Amniotic epithelial cell (primary cell): Measurements from ENCODE around the gene ACAD9.
"Not testable (repeated sequence)": the region's sequence is repeated elsewhere in the genome, so short reads cannot be mapped to it uniquely, and the experiment has no call there.

ENCODE experiments used
- DNase-seq: peaks from one replicate; pipeline ENCODE4 v3.0.0-alpha.2; 2010; ENCODE audit warnings: low read depth

The ACAD9 gene

DNA sequence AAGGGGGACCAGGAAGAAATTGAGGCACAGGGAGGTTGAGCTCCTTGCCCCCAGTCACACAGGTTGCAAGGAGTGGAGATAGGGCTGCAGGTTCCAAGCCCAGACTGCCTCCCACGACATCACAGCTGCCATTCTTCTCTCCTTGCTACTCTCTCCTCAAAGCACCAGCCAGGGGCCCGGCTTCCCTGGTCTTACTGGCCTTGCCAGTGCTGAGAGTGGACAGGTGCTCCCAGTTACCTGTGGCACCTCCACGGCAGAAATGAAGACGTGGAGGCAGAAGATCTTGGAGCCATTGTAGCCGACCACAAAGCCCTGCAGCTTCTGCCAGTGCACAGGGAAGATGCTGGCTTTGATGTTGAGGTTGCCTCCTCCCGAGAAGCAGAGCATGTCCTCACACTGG is 17.9 kb upstream of the ACAD9 start:
- no peak for DNase-seq

DNA sequence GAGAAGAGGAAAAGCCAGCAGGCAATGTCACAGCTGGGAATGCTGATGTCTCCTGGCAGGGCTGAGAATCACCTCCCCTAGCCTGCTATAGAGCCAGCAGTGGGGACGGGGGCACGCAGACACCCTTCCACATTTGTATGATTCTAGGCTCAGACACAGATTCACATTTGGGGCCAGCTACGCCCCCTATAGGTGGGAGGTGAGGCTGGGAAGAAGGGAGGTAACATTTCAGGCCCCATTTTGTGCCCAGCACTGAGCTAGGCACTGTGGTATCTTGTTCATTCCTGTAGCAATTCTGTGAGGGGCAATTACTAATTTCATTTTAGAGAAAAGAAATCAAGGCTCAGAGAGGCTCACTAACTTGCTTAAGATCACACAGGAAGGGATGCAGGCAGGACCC is 15.9 kb upstream of the ACAD9 start:
- DNase-seq, result no peak

DNA sequence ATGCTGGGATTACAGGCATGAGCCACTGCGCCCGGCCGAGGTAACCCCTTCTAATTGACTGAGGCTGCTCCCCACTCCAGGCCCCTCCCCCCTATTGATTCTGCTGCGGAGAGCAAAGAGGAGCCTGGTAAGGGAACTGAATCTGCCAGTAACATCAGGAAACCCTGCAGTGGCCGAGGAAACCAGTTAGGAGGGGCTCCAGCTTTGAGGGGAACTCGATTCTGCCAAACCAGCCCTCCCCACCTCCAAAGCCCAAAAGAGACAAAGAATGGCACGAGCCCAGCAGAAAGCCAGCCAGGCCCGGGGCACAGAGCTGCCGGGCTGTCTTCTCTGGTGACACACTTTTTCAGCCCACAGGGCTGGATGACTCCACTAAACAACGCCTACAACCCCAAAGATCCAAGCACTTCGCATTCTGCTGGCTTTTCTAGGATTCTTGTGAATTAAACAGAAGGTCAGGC is 15.0 kb upstream of the ACAD9 start:
- no peak for DNase-seq

DNA sequence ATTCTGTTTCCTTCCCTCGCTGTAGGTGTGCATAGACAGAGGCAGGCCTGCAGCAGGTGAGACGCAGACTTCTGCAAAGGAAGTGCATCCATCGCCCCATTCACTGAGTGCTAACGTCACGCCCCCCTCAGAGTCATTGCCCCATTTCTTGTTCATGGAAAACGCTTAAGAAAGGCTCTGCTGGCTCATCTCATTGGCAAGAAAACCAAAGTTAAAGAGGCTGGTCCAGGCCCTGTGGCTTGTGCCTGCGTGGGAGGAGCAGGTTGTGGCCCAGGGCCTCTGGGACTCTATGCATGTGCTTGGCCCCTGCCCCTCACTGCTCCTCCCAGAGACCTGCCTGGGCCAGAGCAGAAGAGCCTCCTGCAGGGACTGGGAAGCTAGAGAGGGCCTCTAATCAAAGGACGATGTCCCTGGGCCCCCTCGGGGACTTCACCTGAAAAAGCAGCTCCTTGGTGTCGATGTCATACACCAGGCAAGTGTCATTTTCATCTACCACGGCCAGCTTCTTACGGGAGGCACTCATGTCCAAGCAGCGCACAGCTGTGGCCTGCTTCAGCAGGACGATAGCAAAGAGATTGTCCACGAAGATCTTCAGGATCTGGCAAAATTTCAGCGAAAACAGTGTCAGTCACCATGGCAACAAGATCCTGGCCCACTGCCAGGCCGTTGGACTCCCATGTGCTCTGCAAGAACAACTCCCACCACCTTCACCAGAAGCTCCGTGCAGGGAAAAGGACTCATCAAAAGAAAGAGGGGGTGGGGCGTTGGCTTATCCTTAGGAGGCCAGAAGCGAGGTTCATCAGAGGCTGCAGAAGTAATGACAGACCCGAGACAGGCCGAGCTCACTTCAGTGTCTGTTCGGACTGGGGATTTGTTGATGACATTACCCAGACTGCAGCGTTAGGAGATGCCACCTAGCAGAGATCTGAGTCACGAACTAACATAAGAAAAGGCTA is 14.3 kb upstream of the ACAD9 start:
- DNase-seq, result peak; percentile 78

- DNase-seq, result no peak
Measured at GRCh38 chr3:128867200-128868125, 12.0 kb upstream of the ACAD9 start.

DNA sequence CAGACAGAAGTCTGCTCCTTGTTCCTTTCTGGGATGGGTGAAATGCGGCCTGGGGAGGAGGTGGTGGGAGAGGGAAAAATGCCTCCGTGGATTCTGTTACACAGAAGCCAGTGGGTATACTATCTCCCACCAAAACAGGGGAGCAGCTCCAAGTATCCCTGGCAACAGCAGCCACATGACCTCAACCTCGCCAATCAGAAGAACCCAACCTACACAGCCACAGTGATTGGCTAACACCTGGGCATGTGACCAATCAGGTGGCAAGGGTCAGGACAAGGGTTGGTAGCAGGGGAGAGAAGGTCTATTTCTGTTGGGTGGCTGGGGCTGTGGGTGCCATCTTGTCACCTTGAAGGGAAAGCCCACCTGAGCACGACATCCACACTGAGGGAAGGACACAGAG is 9.1 kb upstream of the ACAD9 start:
- no peak for DNase-seq

DNA sequence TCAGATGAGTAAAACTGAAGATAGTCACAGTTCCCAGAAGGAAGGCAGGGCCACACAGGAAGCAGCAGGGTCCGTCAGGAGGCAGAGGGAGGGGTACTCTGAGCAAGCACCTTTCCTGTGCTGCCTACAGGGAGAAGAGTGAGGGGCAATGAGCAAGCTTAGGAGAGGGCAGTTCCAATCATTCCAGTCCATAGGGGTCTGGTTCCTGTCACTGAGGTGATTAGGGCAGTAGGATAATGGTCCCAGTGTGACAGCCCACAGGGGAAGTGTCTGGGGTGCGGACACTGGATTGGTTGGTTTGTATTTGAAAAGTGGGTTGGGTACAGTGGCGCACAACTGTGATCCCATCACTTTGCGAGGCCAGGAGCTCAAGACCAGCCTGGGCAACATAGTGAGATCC is 7.1 kb upstream of the ACAD9 start:
- no peak for DNase-seq

GRCh38 chr3:128872744-128873143 is 6.7 kb upstream of the ACAD9 start:
- no peak for DNase-seq

DNA sequence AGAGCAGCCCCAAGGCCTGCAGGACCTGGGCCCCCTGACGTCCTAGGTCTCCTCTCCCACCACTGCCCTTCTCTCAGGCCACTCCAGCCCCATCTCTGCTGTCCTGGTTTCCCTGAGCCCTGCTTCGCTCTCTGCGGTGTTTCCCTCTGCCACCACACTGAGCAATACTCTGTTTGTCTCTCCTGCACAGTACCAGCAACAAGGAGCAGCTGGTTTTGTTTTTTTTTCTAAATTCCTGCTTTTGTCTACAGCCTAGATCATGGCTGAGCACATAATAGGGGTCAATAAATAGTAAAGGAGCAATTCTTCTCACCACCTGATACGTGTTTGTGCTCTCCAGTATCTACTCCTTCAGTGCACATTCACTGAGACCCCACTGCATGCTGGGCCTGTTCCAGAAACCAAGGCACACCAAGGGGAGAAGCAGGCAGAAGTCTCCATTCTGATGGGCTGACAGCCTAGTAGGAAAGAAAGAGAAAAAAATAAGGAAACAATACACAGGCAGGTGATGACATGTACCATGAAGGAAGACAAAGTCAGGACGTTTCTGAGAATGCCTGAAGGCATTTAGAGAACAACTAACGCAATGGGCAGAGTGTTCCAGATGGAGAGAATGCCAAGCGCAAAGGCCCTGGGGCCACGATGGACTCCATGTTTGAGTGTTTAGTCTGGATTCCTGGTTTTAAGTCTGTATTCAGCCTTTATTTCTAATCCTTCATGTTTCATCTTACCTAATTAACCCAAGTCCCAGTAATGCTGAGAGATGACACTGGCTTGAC is 6.0 kb upstream of the ACAD9 start:
- no peak for DNase-seq

GRCh38 chr3:128874481-128875180 is 4.8 kb upstream of the ACAD9 start:
- no peak for DNase-seq

DNA sequence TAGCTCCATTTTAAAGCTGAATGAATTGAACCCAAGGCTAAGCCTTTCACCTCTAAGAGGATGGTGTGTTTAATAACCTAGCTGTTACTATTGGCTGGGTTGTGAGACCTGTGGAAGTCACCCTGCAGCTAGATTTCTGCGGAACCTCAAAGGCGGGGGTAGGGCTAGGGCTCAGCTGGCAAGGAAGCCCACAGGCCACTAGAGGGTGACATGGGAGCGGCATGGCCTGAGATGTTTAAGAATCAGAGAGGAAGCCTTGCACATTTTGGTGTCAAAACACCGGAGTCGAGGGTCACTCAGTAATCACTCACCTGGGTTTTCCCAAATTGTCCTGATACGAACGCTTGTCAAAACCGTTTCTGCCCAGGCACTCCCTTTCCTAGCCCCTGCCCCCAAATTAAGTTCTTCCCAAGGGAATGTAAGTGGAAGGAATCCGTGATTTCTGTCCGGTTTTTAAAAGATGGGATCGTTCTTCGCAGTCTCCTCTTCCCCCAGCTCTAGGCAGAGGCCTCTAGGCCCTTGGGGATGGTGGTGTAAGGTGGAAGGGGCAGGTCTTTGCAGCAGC is 3.8 kb upstream of the ACAD9 start:
- no peak for DNase-seq

- DNase-seq, result no peak
Measured at GRCh38 chr3:128878011-128878457, 1.4 kb upstream of the ACAD9 start.

DNA sequence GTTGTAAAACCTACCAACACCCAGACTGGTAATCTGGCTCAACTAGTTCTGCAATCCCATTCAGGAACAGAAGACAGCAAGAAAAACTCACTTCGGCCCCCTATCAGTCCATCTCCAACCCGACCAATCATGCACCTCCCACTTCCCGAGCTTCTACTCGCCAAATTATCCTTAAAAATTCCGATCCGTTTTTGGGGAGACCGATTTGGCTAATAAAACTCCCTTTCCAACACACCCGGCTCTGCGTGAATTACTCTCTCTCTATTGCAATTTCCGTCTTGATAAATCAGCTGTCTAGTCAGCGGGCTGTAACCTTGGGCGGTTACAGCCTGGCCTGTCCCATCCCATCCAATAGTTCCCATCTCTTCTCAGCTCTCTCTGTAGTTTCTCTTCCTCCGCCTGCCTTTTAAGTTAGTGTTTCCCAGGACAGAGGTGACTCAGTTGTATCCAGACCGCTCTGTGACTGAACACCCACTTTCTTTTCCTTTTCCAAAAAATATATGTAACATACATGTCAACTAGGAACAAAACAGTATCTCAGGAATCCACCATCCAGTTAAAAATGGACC is 780 bp upstream of the ACAD9 start:
- peak; percentile 66 for DNase-seq

- DNase-seq, result no peak
Measured at GRCh38 chr3:128879991-128880390, 571 bp downstream of the ACAD9 start.

DNA sequence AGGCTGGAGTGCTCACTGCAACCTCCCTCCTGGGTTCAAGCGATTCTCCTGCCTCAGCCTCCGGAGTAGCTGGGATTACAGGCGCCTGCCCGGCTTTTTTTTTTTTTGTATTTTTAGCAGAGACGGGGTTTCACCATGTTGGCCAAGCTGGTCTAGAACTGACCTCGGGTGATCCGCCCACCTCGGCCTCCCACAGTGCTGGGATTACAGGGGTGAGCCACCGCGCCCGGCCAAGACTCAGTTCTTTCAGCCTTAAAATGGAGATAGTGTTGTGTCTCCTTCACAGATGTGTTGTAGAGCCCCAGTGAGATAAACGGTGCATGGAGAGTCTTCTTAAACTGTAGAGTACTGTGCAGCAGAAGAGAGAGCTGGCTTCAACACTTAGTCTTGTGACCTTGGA is 1.0 kb downstream of the ACAD9 start:
- DNase-seq, result not testable (repeated sequence)

GRCh38 chr3:128881576-128881975 is 2.2 kb downstream of the ACAD9 start:
- DNase-seq, result no peak

DNA sequence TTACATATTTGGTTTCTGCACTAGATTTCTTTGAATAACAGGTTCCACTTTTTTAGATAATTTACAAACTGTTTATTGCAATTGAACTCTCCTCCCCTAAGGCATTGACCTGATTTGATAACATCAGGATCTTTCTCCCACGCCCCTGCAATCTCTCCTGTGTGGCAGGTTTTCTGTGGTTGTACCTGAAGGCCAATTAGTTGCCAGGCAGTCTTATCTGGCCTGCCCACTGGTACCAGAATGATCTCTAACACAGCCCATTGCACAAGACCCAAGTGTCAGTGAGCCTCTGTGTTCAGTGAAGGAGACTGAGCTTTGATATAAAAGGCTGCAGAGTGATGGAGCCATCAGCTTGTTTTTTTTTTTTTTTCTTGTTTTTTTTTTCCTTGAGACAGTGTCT is 3.3 kb downstream of the ACAD9 start:
- no peak for DNase-seq

- DNase-seq, result no peak
Measured at GRCh38 chr3:128884992-128885391, 5.6 kb downstream of the ACAD9 start.

DNA sequence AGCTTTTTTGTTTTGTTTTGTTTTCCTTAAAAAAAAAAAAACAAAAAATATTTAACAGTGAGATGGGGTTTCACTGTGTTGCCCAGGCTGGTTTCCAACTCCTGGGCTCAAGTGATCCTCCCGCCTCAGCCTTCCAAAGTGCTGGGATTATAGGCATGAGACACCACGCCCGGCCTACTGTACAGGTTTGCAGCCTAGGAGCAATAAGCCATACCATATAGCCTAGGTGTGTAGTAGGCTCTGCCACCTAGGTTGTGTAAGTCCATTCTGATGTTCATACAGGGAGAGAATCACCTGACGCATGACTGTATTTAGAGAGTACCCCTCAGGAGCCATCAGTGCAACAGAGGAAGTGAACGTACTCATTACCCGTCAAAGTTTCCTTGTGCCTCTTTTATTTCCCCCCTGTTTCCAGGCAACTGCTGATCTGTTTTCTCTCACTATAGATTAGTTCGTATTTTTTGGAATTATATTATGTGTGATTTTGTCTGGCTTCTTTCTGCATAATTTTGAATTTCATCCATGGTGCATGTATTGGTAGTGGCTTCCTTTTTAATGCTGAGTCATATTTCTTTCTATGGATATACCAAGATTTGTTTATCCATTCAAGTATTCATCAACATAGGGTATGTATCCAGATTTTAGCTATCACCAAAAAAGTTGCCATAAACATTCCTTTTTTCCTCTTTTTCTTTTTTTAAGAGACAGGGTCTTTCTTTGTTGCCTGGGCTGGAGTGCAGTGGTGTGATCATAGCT is 9.9 kb downstream of the ACAD9 start:
- DNase-seq, result no peak
